HepG2 (cell line): ENCODE measurements around the gene MEAF6. TPM values are rescaled to one million over a fixed set of nuclear protein-coding genes. Genes with fewer than 3 reads are reported as not detected.

Experiments
- ATAC-seq: fragments of 200-7000 bp; cut with Tn5 transposase; 3 replicates; pipeline ENCODE4 v1.9.1; 2020; ENCODE audit warnings: mild to moderate bottlenecking, moderate library complexity
- BruUV-seq: library from RNA; stranded (reverse); fragments of 400-500 nt; replicated peaks from 2 replicates; lab custom pipeline; 2021; lab: Mats Ljungman, UMichigan
- CTCF ChIA-PET: fragments of 300-600 bp; formaldehyde crosslinking; extraction: SDS; loops from one replicate; lab custom pipeline; 2021; ENCODE audit warnings: low total read pairs, inconsistent platforms, low intra/inter-chr PET ratio; lab: Yijun Ruan, JAX
- POLR2A ChIA-PET: fragments of 350-600 bp; sonication (Branson Sonifier 250); formaldehyde crosslinking; loops from one replicate; lab custom pipeline; 2020; ENCODE audit warnings: antibody characterized with exemption, inconsistent platforms; lab: Yijun Ruan, JAX
- DNase-seq: peaks from one replicate; pipeline ENCODE4 v3.0.0-alpha.2; 2015; ENCODE audit warnings: low spot score
- FAIRE-seq: peaks from 3 replicates; lab custom pipeline; 2011; peaks lifted over from hg19 to GRCh38; lab: Jason Lieb, UNC
- H2AFZ ChIP-seq: one replicate; pipeline ENCODE4 v1.6.1; 2011; ENCODE audit warnings: low read length, inconsistent platforms
- H3K27ac ChIP-seq: fragments of 300-600 bp; 3 replicates; pipeline ENCODE4 v1.8.0; 2011; ENCODE audit warnings: mixed run types, mild to moderate bottlenecking, mixed read lengths, low read length, inconsistent platforms; ENCODE audit not compliant: insufficient read depth; ENCODE audit errors: extremely low read length
- H3K27me3 ChIP-seq, 2 experiments: fragments of 200-600 bp in 1 of 2; 2 replicates in 1 of 2; 3 replicates in 1 of 2; pipeline versions ENCODE4 v1.6.0 to v1.8.0; 2011; ENCODE audit warnings: low read length in 2 of 2, mild to moderate bottlenecking in 2 of 2, moderate library complexity in 2 of 2, inconsistent platforms in 1 of 2; ENCODE audit not compliant: insufficient read depth in 2 of 2, control insufficient read depth in 1 of 2
- H3K36me3 ChIP-seq, 2 experiments: fragments of 200-600 bp in 1 of 2; replicated peaks in 1 of 2; 2 replicates in 1 of 2; 3 replicates in 1 of 2; pipeline versions ENCODE4 v1.5.1 to v1.8.0; 2011; ENCODE audit warnings: low read length in 2 of 2, inconsistent platforms in 1 of 2; ENCODE audit not compliant: insufficient read depth in 2 of 2, control insufficient read depth in 1 of 2
- H3K4me1 ChIP-seq: 2 replicates; pipeline ENCODE4 v1.5.1; 2012; ENCODE audit warnings: low read length, inconsistent platforms; ENCODE audit not compliant: insufficient read depth
- H3K4me2 ChIP-seq: 2 replicates; pipeline ENCODE4 v1.6.0; 2011; ENCODE audit warnings: low read depth, low read length, inconsistent platforms
- H3K4me3 ChIP-seq, 3 experiments: fragments of 200-600 bp in 1 of 3; sonication (generic), shearing (Covaris generic) in 1 of 3; replicated peaks in 1 of 3; 2 replicates each; pipeline ENCODE4 v1.5.1; 2011 to 2016; ENCODE audit warnings: low read length in 3 of 3, inconsistent platforms in 2 of 3, low read depth in 2 of 3, mild to moderate bottlenecking in 2 of 3, control low read depth in 1 of 3, mixed read lengths in 1 of 3; ENCODE audit not compliant: insufficient read depth in 1 of 3
- H3K79me2 ChIP-seq: one replicate; pipeline ENCODE4 v1.6.1; 2011; ENCODE audit warnings: low read length, inconsistent platforms; ENCODE audit not compliant: insufficient read depth
- H3K9ac ChIP-seq: 2 replicates; pipeline ENCODE4 v1.6.0; 2011; ENCODE audit warnings: mild to moderate bottlenecking, low read depth, low read length, inconsistent platforms; ENCODE audit not compliant: insufficient read depth
- H3K9me3 ChIP-seq: 2 replicates; pipeline ENCODE4 v1.5.1; 2012; ENCODE audit warnings: mild to moderate bottlenecking, low read length
- H4K20me1 ChIP-seq: 2 replicates; pipeline ENCODE4 v1.6.0; 2011; ENCODE audit warnings: inconsistent platforms, mild to moderate bottlenecking, low read length, moderate library complexity; ENCODE audit not compliant: insufficient read depth
- BRD4 ChIP-seq: sonication (generic); formaldehyde crosslinking; IDR thresholded peaks from 2 replicates; pipeline ENCODE4 v1.4.0; 2020; ENCODE audit warnings: missing genetic modification reagents
- CENPBD1 ChIP-seq: sonication (generic); formaldehyde crosslinking; IDR thresholded peaks from 2 replicates; pipeline ENCODE4 v1.8.0; 2022; ENCODE audit warnings: missing genetic modification reagents, low read depth, mild to moderate bottlenecking, borderline replicate concordance
- MED1 ChIP-seq: sonication (generic); formaldehyde crosslinking; IDR thresholded peaks from 2 replicates; pipeline ENCODE4 v1.4.0; 2020; ENCODE audit warnings: missing genetic modification reagents
- NFYB ChIP-seq: sonication (generic); formaldehyde crosslinking; IDR thresholded peaks from 2 replicates; pipeline ENCODE4 v1.4.0; 2020; ENCODE audit warnings: missing genetic modification reagents
- PRPF4 ChIP-seq: fragments of 200-400 bp; formaldehyde crosslinking; IDR thresholded peaks from 2 replicates; pipeline ENCODE4 v1.6.1; 2016; ENCODE audit warnings: low read length, low read depth; ENCODE audit not compliant: poor library complexity, severe bottlenecking
- RFX1 ChIP-seq: fragments of 450-650 bp; IDR thresholded peaks from 2 replicates; pipeline ENCODE4 v1.6.1; 2017
- SAFB2 ChIP-seq: sonication (generic); formaldehyde crosslinking; IDR thresholded peaks from 2 replicates; pipeline ENCODE4 v1.5.1; 2020; ENCODE audit warnings: missing genetic modification reagents, low read depth, mild to moderate bottlenecking, borderline replicate concordance
- SIX4 ChIP-seq: sonication (generic); formaldehyde crosslinking; IDR thresholded peaks from 2 replicates; pipeline ENCODE4 v1.4.0; 2020; ENCODE audit warnings: missing genetic modification reagents
- ZBTB25 ChIP-seq: IDR thresholded peaks from 2 replicates; pipeline ENCODE4 v1.6.1; 2018; ENCODE audit warnings: missing genetic modification reagents
- ZBTB8A ChIP-seq: sonication (generic); formaldehyde crosslinking; IDR thresholded peaks from 2 replicates; pipeline ENCODE4 v1.4.0; 2020; ENCODE audit warnings: mild to moderate bottlenecking, low read depth, missing genetic modification reagents, borderline replicate concordance
- ZFP1 ChIP-seq: IDR thresholded peaks from 2 replicates; pipeline ENCODE4 v1.6.1; 2016
- ZFP62 ChIP-seq: sonication (generic); formaldehyde crosslinking; IDR thresholded peaks from 2 replicates; pipeline ENCODE4 v1.4.0; 2020; ENCODE audit warnings: missing genetic modification reagents
- ZNF501 ChIP-seq: sonication (generic); formaldehyde crosslinking; IDR thresholded peaks from 2 replicates; pipeline ENCODE4 v1.5.1; 2020; ENCODE audit warnings: mild to moderate bottlenecking, moderate library complexity, missing genetic modification reagents
- ZNF839 ChIP-seq: sonication (generic); formaldehyde crosslinking; IDR thresholded peaks from 2 replicates; pipeline ENCODE4 v1.4.0; 2020; ENCODE audit warnings: missing genetic modification reagents, mild to moderate bottlenecking, borderline replicate concordance
- WGBS: methylation state at CpG from one replicate; pipeline ENCODE4 v1.1.6; 2017; ENCODE audit warnings: low lambda C conversion rate; 5-methylcytosine and 5-hydroxymethylcytosine counted together
- in situ Hi-C: cut with HindIII; loops from 2 replicates; pipeline ENCODE4 v1.10.0; 2017; ENCODE audit warnings: low pct_unique_long_range_greater_than_20kb; ENCODE audit not compliant: extremely low pct_ligation_motif_present
- intact Hi-C: fragments of 100-400 bp; cut with micrococcal nuclease; formaldehyde crosslinking; loops from one replicate; pipeline ENCODE4 v1.10.0; 2022; ENCODE audit not compliant: unreplicated experiment
- polyA plus RNA-seq, 8 experiments: library from polyadenylated mRNA; depleted of rRNA in 3 of 8; stranded (reverse) in 7 of 8; unstranded in 1 of 8; fragments of >200 nt; fragmentation: Illumina TruSeq in 4 of 8; extraction: Trizol in 4 of 8; gene quantifications; 2 replicates each; pipeline versions ENCODE4 v1.2.1 to v1.2.3, GENCODE V29; 2011 to 2016; ENCODE audit warnings: low read depth in 4 of 8, missing spikeins in 1 of 8, mixed read lengths in 1 of 8; ENCODE audit not compliant: insufficient read depth in 1 of 8
- total RNA-seq, 5 experiments: library from RNA; depleted of rRNA; stranded (reverse); fragments of >200 nt; fragmentation: Illumina TruSeq; extraction: Trizol; gene quantifications; 2 replicates each; pipeline ENCODE4 v1.2.3, GENCODE V29; 2016; ENCODE audit warnings: low read depth in 1 of 5
- TF ChIP-seq, protein P1 (sequence below): sonication (generic); formaldehyde crosslinking; IDR thresholded peaks from 2 replicates; pipeline ENCODE4 v1.5.0; 2020; ENCODE audit warnings: missing genetic modification reagents
- TF ChIP-seq, protein P2 (sequence below): sonication (generic); formaldehyde crosslinking; IDR thresholded peaks from 2 replicates; pipeline ENCODE4 v1.4.0; 2020; ENCODE audit warnings: mild to moderate bottlenecking, low read depth, missing genetic modification reagents
- TF ChIP-seq, protein P3 (sequence below): sonication (generic); formaldehyde crosslinking; IDR thresholded peaks from 2 replicates; pipeline ENCODE4 v1.5.0; 2020; ENCODE audit warnings: mild to moderate bottlenecking, missing genetic modification reagents

The MEAF6 gene
- total and polyA plus RNA-seq, 2 of the 13 experiments (the other 11 are each of a cell fraction or from before 2014, with no cell fraction given), result 29.5 to 45.6 TPM

DNA sequence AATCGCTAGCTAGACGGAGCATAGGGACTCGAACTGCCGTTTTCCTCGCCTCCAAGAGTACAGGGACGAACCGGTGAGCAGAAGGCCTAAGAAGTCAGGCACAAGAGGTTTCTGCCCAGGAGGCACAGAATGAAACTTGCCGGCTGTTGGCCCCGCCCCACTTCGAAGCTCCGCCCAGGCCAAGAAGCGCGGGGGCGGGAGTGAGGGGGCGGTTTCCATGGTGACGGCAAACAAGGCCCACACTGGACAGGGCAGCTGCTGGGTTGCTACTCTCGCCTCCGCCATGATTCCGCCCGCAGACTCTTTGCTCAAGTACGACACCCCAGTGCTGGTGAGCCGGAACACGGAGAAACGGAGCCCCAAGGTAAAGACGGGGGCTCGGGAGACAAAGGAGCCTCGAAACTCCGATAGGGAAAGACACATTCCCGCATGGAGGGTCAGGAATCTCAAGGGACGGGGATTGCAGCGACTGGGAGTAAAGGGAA, 42.2 kb upstream of the MEAF6 start, which contains the start of gene DNALI1:
TSS of gene DNALI1 (plus strand) at position 229 of the 485 bp plus-strand sequence. CDS start at position 284, 55 bp downstream.
- WGBS, result 49% methylated on average over 26 of the region's 31 CpGs
- peaks cover 24% of the 10 kb centered on the region for H3K79me2 ChIP-seq
- peak within 1 kb of the TSS; percentile 77 for H3K4me2 ChIP-seq
- H3K9ac ChIP-seq, result peak within 1 kb of the TSS; percentile 33
- H3K4me1 ChIP-seq, result peaks cover 60% of the 10 kb centered on the region
- ChIA-PET POLR2A (interaction anchor here (1.7 kb wide), 1 partner anchor 42 kb away, joined by 13 read pairs; the partner anchor contains the start of gene MEAF6), CTCF (no interaction called here)
- DNase-seq (peak; percentile 44), ATAC-seq (peak; percentile 60), FAIRE-seq (no peak)
- H3K36me3 ChIP-seq, result peaks cover 0 to 9% of the 10 kb centered on the region in 2 experiments; a peak in 2 of 5 replicates
- H4K20me1 ChIP-seq, result no peaks in the 10 kb centered on the region; the same call in 1 of the 2 replicates
- intact Hi-C loops, result no loop called here
- H3K9me3 ChIP-seq, result no peaks in the 10 kb centered on the region
- peak within 1 kb of the TSS; percentile 33 for H2AFZ ChIP-seq
- in situ Hi-C loops, result no loop called here
- H3K27me3 ChIP-seq, result no peaks in the 10 kb centered on the region; a peak in 1 of 5 replicates
- no TSS peak for BruUV-seq
- H3K4me3 ChIP-seq, result peak within 1 kb of the TSS in 2 of 3 experiments; percentile 31 to 43; a peak in 4 of 6 replicates
- H3K27ac ChIP-seq, result no peak within 1 kb of the TSS
- TF ChIP-seq NFYB, result no peak
- TF ChIP-seq, protein P1, sequence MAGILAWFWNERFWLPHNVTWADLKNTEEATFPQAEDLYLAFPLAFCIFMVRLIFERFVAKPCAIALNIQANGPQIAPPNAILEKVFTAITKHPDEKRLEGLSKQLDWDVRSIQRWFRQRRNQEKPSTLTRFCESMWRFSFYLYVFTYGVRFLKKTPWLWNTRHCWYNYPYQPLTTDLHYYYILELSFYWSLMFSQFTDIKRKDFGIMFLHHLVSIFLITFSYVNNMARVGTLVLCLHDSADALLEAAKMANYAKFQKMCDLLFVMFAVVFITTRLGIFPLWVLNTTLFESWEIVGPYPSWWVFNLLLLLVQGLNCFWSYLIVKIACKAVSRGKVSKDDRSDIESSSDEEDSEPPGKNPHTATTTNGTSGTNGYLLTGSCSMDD (CRISPR knock-in tag), result no peak
- TF ChIP-seq CENPBD1 (CRISPR knock-in tag), result no peak
- no peak for TF ChIP-seq SAFB2
- TF ChIP-seq ZNF501 (CRISPR knock-in tag), result 0 out of 2 replicates have a peak, but pooled peaks have one; percentile 14
- no peak for TF ChIP-seq MED1 (CRISPR knock-in tag)
- peak; percentile 73 for TF ChIP-seq PRPF4
- TF ChIP-seq ZBTB8A (CRISPR knock-in tag), result no peak
- no peak for TF ChIP-seq SIX4 (CRISPR knock-in tag)
- TF ChIP-seq, protein P2, sequence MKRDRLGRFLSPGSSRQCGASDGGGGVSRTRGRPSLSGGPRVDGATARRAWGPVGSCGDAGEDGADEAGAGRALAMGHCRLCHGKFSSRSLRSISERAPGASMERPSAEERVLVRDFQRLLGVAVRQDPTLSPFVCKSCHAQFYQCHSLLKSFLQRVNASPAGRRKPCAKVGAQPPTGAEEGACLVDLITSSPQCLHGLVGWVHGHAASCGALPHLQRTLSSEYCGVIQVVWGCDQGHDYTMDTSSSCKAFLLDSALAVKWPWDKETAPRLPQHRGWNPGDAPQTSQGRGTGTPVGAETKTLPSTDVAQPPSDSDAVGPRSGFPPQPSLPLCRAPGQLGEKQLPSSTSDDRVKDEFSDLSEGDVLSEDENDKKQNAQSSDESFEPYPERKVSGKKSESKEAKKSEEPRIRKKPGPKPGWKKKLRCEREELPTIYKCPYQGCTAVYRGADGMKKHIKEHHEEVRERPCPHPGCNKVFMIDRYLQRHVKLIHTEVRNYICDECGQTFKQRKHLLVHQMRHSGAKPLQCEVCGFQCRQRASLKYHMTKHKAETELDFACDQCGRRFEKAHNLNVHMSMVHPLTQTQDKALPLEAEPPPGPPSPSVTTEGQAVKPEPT (CRISPR knock-in tag), result no peak
- TF ChIP-seq, protein P3, sequence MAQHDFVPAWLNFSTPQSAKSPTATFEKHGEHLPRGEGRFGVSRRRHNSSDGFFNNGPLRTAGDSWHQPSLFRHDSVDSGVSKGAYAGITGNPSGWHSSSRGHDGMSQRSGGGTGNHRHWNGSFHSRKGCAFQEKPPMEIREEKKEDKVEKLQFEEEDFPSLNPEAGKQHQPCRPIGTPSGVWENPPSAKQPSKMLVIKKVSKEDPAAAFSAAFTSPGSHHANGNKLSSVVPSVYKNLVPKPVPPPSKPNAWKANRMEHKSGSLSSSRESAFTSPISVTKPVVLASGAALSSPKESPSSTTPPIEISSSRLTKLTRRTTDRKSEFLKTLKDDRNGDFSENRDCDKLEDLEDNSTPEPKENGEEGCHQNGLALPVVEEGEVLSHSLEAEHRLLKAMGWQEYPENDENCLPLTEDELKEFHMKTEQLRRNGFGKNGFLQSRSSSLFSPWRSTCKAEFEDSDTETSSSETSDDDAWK (CRISPR knock-in tag), result no peak
- no peak for TF ChIP-seq ZNF839 (CRISPR knock-in tag)
- TF ChIP-seq ZFP1, result no peak
- no peak for TF ChIP-seq BRD4 (CRISPR knock-in tag)
- peak; percentile 69 for TF ChIP-seq RFX1
- TF ChIP-seq ZFP62 (CRISPR knock-in tag), result no peak
- TF ChIP-seq ZBTB25 (CRISPR knock-in tag), result no peak
